PC-9 (cell line): ENCODE measurements around the gene PDE8A.

Experiments
- CTCF ChIP-seq: fragments of 200-600 bp; sonication (generic); conservative IDR thresholded peaks from 2 replicates; pipeline ENCODE4 v1.6.1; 2017; ENCODE audit warnings: mixed run types, antibody characterized with exemption, mild to moderate bottlenecking, moderate library complexity
- EZH2 ChIP-seq: fragments of 200-600 bp; sonication (generic); IDR thresholded peaks from 2 replicates; pipeline ENCODE4 v1.8.0; 2017; ENCODE audit warnings: antibody characterized with exemption, low read depth

DNA sequence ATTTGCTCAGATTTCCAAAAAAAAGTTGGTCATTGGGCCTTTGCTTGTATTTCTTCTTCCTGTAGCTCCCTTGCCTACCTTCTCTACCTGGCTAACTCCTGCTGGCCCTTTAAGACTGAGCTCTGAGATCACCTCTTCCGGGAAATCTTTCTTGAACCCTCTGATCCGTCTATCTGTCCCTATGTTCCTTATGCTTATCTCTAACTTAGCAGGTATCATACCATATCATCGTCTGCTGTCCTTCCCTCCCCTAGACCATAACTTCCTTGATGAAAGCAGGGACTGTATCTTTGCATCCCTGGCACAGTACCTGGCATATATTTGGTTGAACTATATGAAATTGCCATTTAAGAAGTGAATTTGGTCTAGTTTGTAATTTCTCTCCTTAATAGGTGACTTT is 42.3 kb downstream of the PDE8A start:
- TF ChIP-seq CTCF (no peak), EZH2 (no peak)
